ENCODE measurements around the gene GPSM1. TPM values are rescaled to one million over a fixed set of nuclear protein-coding genes. Genes with fewer than 3 reads are reported as not detected.

Gene GPSM1
- total RNA-seq, 6 experiments from 2014 or later: 1.3 to 4.8 (median 4.1) TPM

- H3K9me3 ChIP-seq: peaks cover 0 to 4% (median 0%) of the 10 kb centered on the region in 4 donors
- no peak for DNase-seq
- peak in 1 of 4 donors; percentile 73 for ATAC-seq
- no peaks in the 10 kb centered on the region for H3K4me1 ChIP-seq
- H3K27ac ChIP-seq: no peak overlapping the region
- TF ChIP-seq POLR2A (IDR thresholded peaks at IDR 0.05) (no peak), CTCF (IDR thresholded peaks at IDR 0.05) (no peak)
- no peaks in the 10 kb centered on the region for H3K36me3 ChIP-seq
- H3K4me3 ChIP-seq: no peak overlapping the region
- H3K27me3 ChIP-seq: no peaks in the 10 kb centered on the region
- WGBS (ENCODE audit: insufficient coverage, low coverage, low lambda C conversion rate, missing lambda C conversion rate): no CpG with 5 or more reads among the region's 23 CpGs
- intact Hi-C loops (cut with DNase I): no loop called here
Observed at GRCh38 chr9:136311051-136312008, 16.0 kb upstream of the GPSM1 start.

- ATAC-seq (no peak), DNase-seq (no peak)
- intact Hi-C loops (cut with DNase I): no loop called here
- no peaks in the 10 kb centered on the region for H3K36me3 ChIP-seq
- WGBS (ENCODE audit: insufficient coverage, low coverage, low lambda C conversion rate, missing lambda C conversion rate): no CpG with 5 or more reads among the region's 10 CpGs
- no peaks in the 10 kb centered on the region for H3K27me3 ChIP-seq
- no peak overlapping the region for H3K4me3 ChIP-seq
- TF ChIP-seq POLR2A (IDR thresholded peaks at IDR 0.05) (no peak), CTCF (IDR thresholded peaks at IDR 0.05) (no peak)
- no peak overlapping the region for H3K27ac ChIP-seq
- no peaks in the 10 kb centered on the region for H3K4me1 ChIP-seq
- H3K9me3 ChIP-seq: peaks cover 0 to 4% (median 0%) of the 10 kb centered on the region in 4 donors
Observed at GRCh38 chr9:136312009-136312375, 15.3 kb upstream of the GPSM1 start.

GRCh38 chr9:136312436-136312835 is 14.9 kb upstream of the GPSM1 start:
- no peaks in the 10 kb centered on the region for H3K27me3 ChIP-seq
- WGBS (ENCODE audit: insufficient coverage, low coverage, low lambda C conversion rate, missing lambda C conversion rate): 80% methylated on average over 1 of the region's 12 CpGs
- H3K9me3 ChIP-seq: peaks cover 0 to 4% (median 0%) of the 10 kb centered on the region in 4 donors
- H3K4me3 ChIP-seq: no peak overlapping the region
- ATAC-seq: peak; percentile 60 to 70 (median 63)
- H3K4me1 ChIP-seq: no peaks in the 10 kb centered on the region
- TF ChIP-seq CTCF (IDR thresholded peaks at IDR 0.05) (peak; percentile 52 to 69 (median 54)), POLR2A (IDR thresholded peaks at IDR 0.05) (no peak)
- H3K36me3 ChIP-seq: no peaks in the 10 kb centered on the region
- no peak overlapping the region for H3K27ac ChIP-seq
- intact Hi-C loops (cut with DNase I): no loop called here
- no peak for DNase-seq

- Histone ChIP-seq H3K4me1 (no peaks in the 10 kb centered on the region), H3K4me3 (no peak overlapping the region), H3K27ac (no peak overlapping the region), H3K9me3 (peaks cover 0 to 4% (median 0%) of the 10 kb centered on the region in 4 donors), H3K27me3 (no peaks in the 10 kb centered on the region), H3K36me3 (no peaks in the 10 kb centered on the region)
- TF ChIP-seq POLR2A (IDR thresholded peaks at IDR 0.05): no peak
- no peak for TF ChIP-seq CTCF (IDR thresholded peaks at IDR 0.05)
- ATAC-seq (no peak), DNase-seq (no peak)
- intact Hi-C loops (cut with DNase I): no loop called here
- WGBS (ENCODE audit: insufficient coverage, low coverage, low lambda C conversion rate, missing lambda C conversion rate): 40% methylated on average over 1 of the region's 18 CpGs
Observed at GRCh38 chr9:136313111-136314055, 14.0 kb upstream of the GPSM1 start.
